HG03432 (cell line): ENCODE data around the gene FBXW8.

Source experiments
- ATAC-seq: cut with Tn5 transposase; IDR thresholded peaks from one replicate; pipeline ENCODE4 v1.9.1; 2021; ENCODE audit warnings: mild to moderate bottlenecking, moderate library complexity; ENCODE audit not compliant: unreplicated experiment

Gene FBXW8

GRCh38 chr12:116922194-116922897 lies 11.6 kb downstream of the FBXW8 start:
- peak; percentile 68 for ATAC-seq

DNA sequence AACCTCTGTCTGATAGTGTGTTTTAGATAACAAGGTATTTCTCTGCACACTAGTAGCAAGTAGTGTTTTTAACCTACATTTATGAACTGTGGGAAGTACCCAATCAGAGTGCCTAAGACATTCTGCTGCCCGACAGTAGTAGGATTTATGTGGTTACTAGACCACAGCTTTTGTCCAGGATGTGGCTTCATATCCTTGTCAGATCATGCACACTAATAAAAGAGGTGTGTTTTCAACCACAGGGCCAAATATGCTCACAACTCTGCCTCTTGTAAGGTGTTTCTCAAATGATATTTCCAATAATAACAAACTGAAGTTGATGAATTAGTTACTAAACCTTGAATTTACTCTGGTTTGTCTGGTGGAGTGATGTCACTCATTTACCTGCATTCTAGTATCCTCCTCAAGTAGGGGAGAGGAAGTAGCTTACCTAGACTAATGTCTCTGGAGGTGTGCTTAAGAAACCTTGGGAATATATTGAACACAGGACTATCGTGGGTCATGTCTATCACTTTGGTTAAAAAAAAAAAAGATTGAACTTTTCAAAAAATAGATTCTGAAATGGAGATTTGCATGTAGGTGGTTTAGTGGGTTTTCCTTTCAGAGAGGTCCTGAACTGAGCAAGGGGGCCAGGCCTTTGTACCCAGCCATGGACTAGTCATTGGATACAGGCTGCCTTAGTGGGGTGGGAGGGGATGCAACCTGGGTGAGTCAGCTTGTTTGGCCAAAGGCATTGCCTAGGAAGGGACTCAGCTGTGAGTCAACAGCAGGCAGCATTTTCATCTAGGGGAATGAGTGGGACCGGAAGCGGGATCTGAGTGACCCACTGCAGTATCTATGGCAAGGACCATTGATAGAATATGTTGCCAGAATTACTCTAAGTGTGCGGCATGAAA lies 14.1 kb downstream of the FBXW8 start:
- peak; percentile 76 for ATAC-seq

DNA sequence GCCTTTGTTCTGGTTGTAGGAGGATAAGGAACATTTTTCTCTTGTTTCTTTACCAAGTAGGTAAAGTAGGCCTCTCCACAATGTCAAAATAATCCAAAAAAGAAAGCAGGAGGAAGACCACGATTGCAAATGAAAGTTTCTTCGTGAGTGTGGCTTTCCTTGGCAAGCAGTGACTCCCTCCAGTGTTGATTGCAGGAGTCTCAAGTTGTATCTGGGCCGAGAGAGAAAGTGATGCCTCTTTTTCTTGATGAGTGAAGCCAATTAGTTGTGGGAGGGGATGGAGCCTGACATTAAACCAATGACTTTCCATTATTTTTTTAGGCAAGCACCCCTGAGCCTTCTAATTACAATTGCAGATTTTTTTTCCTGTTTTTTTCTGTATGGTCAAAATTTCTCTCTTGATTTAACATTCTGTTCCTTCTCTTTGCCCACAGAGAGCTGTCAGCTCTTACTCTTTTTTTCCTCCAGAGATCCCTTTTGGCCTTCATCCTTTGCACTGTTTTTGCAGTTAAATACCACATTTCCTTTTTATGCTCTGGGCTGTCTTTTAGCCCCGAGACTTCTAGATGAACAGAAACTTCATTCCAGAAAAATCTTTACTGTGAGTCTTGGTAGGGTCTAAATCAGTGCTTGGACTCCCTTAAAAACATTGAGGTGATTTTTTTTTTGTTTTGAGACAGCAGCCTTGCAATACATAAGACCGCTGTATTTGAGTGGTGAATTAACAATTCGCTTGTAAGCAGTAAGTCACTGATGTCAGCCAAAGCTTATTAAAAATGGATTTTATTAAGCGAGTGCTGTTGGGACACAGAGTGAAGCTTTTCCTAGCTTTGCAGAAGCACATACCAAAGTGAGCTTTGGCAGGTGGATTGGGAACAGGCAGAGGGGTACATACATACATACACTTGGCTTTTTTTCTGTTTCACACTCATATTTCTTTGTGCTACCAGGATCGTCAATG lies 15.8 kb downstream of the FBXW8 start:
- no peak for ATAC-seq

GRCh38 chr12:116927244-116927940 lies 16.6 kb downstream of the FBXW8 start:
- no peak for ATAC-seq

- ATAC-seq, result no peak
These were observed 17.8 kb downstream of the FBXW8 start for GRCh38 chr12:116928504-116928903.

- ATAC-seq, result no peak
These were observed 19.1 kb downstream of the FBXW8 start for GRCh38 chr12:116929885-116930284.

- no peak for ATAC-seq
These were observed 20.9 kb downstream of the FBXW8 start for GRCh38 chr12:116931665-116932064.

DNA sequence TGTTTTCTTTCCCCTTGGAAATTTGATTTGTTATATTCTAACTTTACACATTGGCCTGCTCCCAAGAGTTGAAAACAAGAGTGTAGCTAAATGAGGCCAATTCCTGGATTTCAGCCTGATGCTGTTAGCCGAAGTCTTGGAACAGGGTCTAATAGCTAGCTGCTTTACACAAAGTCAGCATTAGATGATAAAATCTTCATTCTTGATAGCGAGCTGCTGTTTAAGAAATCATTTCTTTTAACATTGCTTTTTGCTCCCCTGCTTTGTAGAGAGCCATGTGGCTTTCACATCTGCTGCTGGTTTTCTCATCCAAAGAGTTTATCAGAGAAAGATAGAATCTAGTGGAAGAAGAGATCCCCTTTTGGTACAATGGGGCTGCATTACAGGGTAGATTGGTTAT lies 22.3 kb downstream of the FBXW8 start:
- ATAC-seq, result no peak

DNA sequence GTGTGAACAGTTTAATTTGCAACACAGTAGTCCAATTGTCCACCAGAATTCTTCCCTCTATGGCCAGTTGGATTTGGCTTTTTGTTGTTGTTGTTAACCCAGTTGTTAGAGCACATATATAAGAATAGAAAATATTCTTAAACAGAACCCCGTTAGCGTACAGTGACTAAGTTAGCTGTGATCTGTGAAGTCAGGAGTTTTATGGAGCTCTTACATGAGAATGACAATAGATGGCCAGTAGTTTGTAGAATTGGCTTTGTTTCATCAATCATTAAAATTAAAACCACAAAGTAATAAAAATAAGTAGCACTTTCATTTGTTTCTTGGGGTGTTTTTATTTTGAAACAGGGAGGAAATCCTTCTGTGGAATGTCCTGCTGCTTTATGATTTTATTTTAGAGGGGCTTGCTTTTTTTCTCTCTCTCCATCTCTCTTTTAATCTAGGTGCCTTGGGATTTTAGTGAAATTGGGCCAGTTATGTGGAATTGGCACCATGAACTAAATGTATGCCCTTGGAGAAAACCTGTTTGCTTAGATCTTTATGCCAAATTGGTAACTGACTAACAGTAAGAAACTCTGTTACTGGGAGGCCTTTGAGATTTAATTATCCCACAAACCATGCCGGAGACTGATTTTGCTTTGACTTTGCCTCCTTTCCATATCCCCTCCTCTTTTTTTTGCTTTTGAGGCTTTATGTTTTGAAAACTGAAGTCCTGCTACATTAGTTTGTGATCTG lies 22.9 kb downstream of the FBXW8 start:
- ATAC-seq, result no peak

GRCh38 chr12:116934908-116935705 lies 24.4 kb downstream of the FBXW8 start:
- ATAC-seq, result no peak

DNA sequence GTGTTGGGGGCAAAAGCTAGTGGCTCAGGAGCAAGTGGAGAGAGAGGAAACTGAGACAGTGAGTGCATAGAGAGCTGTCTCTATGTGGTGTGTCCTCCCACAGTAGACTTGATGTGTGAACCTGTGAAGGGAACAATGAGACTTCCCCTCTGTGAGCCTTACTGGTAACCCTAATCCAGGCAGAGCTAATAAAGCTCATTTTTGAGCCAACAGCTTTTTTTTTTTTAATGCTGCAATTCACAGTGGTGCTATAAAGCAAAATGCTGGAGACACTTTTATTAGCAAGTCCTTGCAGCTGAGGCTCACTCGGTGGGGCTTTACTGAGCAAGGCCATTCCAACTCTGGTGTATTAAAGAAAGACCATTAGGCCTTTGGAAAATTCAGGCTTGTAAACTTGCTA lies 26.9 kb downstream of the FBXW8 start:
- ATAC-seq, result no peak

GRCh38 chr12:116939734-116940133 lies 29.0 kb downstream of the FBXW8 start:
- no peak for ATAC-seq

DNA sequence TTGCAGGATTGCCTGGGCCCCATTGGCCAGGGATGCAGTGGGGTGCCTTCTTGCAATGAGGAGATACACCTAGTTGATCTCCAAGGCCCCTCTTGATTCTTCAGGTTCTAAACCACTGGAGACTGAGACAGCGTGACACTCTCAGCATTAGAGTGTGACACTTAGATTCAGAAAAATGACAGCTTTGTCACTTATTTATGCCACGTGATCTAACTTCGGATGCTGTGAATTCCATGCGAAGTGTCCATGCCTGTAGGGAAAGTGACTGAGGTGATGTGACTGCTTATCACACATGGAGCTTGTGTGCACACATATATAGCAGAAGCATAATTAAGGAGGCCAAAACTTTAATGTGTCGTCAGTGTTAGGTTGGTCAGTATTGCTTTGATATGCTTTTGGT lies 30.4 kb downstream of the FBXW8 start:
- ATAC-seq, result no peak

- no peak for ATAC-seq
These were observed 32.9 kb downstream of the FBXW8 start for GRCh38 chr12:116943419-116944372.

DNA sequence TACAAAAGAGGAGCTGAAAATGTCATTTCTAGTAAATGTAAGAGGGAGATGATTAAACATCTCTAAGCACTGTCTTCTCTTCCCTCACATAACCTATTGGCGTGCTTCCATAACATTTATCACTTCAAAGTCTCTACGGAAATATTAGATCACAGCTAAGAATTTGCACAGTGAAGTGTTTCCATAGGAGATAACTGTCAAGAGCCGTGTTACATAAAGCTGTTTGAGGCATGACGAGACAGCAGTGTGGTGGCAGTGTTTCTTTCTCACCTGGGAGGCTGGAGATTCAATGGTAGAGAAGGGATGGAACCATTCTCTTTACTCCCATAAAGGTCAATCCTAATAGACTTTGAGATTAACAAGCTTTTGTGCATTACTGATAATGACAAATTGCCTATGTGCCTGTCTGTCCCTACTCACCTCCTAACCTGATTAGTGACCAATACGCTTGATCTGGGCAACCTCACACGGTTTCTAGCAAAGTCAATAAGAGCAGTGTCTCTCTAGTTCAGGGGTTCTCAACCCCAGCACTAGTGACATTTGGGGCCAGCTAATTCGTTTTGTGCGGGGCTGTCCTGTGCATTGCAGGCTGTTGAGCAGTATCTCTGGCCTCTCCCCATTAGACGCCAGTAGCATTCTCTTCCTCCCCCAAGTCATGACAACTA lies 35.3 kb downstream of the FBXW8 start:
- no peak for ATAC-seq

DNA sequence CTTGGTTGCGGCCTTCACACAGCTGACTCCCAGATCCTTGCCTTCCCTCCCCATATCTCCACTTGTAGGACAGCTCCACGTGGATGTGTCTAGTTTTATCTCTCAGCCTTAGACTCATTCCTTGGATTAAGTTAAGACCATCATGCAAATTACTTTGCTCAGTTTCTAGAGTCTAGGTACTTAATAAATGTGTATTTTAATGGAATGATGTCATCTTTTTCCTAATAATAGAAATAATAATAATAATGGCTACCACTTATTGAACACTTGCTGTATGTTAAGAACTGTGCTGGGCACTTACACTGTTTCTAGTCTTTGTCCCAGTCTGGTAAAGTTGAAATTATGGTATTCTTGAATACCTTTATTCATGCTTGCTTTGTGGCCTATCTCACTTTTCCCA lies 37.5 kb downstream of the FBXW8 start:
- no peak for ATAC-seq

- ATAC-seq, result no peak
These were observed 40.0 kb downstream of the FBXW8 start for GRCh38 chr12:116950628-116951325.
